ENCODE measurements around the gene ATP10D. TPM values are rescaled to one million over a fixed set of nuclear protein-coding genes. Genes with fewer than 3 reads are reported as not detected.
A peak's percentile ranks its signal among the peaks of the same experiment; 100 is the strongest.

The ATP10D gene
- total RNA-seq, 2 experiments from 2014 or later: 4.1 to 4.7 TPM

GRCh38 chr4:47505147-47505546, 20.1 kb downstream of the ATP10D start:
- H3K36me3 Mint-ChIP-seq (ENCODE audit: low read depth): no peaks in the 10 kb centered on the region
- ChIA-PET CTCF (no interaction called here), POLR2A (no interaction called here)
- H3K27ac Mint-ChIP-seq: no peak overlapping the region
- DNase-seq: no peak
- H3K4me1 Mint-ChIP-seq (ENCODE audit: low read depth): no peaks in the 10 kb centered on the region
- intact Hi-C loops (cut with micrococcal nuclease): no loop called here
- H3K27me3 Mint-ChIP-seq: no peaks in the 10 kb centered on the region
- no peaks in the 10 kb centered on the region for H3K9me3 Mint-ChIP-seq
- no peak overlapping the region for H3K4me3 Mint-ChIP-seq
- no peak for TF ChIP-seq CTCF (IDR thresholded peaks at IDR 0.05)
- no peak for ATAC-seq

GRCh38 chr4:47505666-47506065, 20.6 kb downstream of the ATP10D start:
- Mint-ChIP-seq H3K27ac (no peak overlapping the region), H3K4me1 (ENCODE audit: low read depth) (peaks cover 4% of the 10 kb centered on the region), H3K4me3 (no peak overlapping the region), H3K36me3 (ENCODE audit: low read depth) (no peaks in the 10 kb centered on the region), H3K27me3 (no peaks in the 10 kb centered on the region), H3K9me3 (no peaks in the 10 kb centered on the region)
- ChIA-PET POLR2A (no interaction called here), CTCF (no interaction called here)
- ATAC-seq: no peak
- no peak for DNase-seq
- TF ChIP-seq CTCF (IDR thresholded peaks at IDR 0.05): no peak
- intact Hi-C loops (cut with micrococcal nuclease): no loop called here

GRCh38 chr4:47510506-47511143, 25.6 kb downstream of the ATP10D start:
- intact Hi-C loops (cut with micrococcal nuclease): no loop called here
- H3K27ac Mint-ChIP-seq: no peak overlapping the region
- ATAC-seq (no peak), DNase-seq (no peak)
- peaks cover 5% of the 10 kb centered on the region for H3K36me3 Mint-ChIP-seq (ENCODE audit: low read depth)
- ChIA-PET POLR2A (interaction anchor here (0.9 kb wide), 1 partner anchor 16 kb away, joined by 3 read pairs; no protein-coding TSS in a partner anchor), CTCF (interaction anchor here (1.9 kb wide), 1 partner anchor 54 kb away, joined by 6 read pairs; no protein-coding TSS in a partner anchor)
- H3K4me1 Mint-ChIP-seq (ENCODE audit: low read depth): peaks cover 7% of the 10 kb centered on the region
- H3K4me3 Mint-ChIP-seq: no peak overlapping the region
- no peaks in the 10 kb centered on the region for H3K27me3 Mint-ChIP-seq
- no peaks in the 10 kb centered on the region for H3K9me3 Mint-ChIP-seq
- TF ChIP-seq CTCF (IDR thresholded peaks at IDR 0.05): peak; percentile 19

- no peaks in the 10 kb centered on the region for H3K27me3 Mint-ChIP-seq
- CTCF ChIA-PET: no interaction called here
- H3K4me3 Mint-ChIP-seq: no peak overlapping the region
- H3K4me1 Mint-ChIP-seq (ENCODE audit: low read depth): peaks cover 7% of the 10 kb centered on the region
- no peak for TF ChIP-seq CTCF (IDR thresholded peaks at IDR 0.05)
- ATAC-seq (no peak), DNase-seq (no peak)
- peaks cover 5% of the 10 kb centered on the region for H3K36me3 Mint-ChIP-seq (ENCODE audit: low read depth)
- H3K9me3 Mint-ChIP-seq: no peaks in the 10 kb centered on the region
- POLR2A ChIA-PET: no interaction called here
- intact Hi-C loops (cut with micrococcal nuclease): no loop called here
- H3K27ac Mint-ChIP-seq: no peak overlapping the region
These were observed 28.4 kb downstream of the ATP10D start for GRCh38 chr4:47513461-47513860.

- Mint-ChIP-seq H3K4me1 (ENCODE audit: low read depth) (peaks cover 8% of the 10 kb centered on the region), H3K9me3 (no peaks in the 10 kb centered on the region), H3K4me3 (no peak overlapping the region), H3K27ac (peak overlapping the region; percentile 13), H3K27me3 (no peaks in the 10 kb centered on the region), H3K36me3 (ENCODE audit: low read depth) (no peaks in the 10 kb centered on the region)
- no peak for TF ChIP-seq CTCF (IDR thresholded peaks at IDR 0.05)
- peak; percentile 74 for ATAC-seq
- ChIA-PET CTCF (interaction anchor here (1.6 kb wide), 1 partner anchor 45 kb away, joined by 3 read pairs; no protein-coding TSS in a partner anchor), POLR2A (no interaction called here)
- intact Hi-C loops (cut with micrococcal nuclease): no loop called here
- DNase-seq: peak; percentile 9
These were observed 34.3 kb downstream of the ATP10D start for GRCh38 chr4:47519239-47519883.

Measured in activated CD8-positive, alpha-beta T cell treated with anti-CD3 and anti-CD28 coated beads for 36 hours (primary cell).